GM12878 (cell line): Measurements from ENCODE around the gene TGFBR3. TPM values are rescaled to one million over a fixed set of nuclear protein-coding genes. Genes with fewer than 3 reads are reported as not detected.

Source experiments
- BHLHE40 ChIP-seq, 2 experiments: fragments of 450-650 bp in 1 of 2; IDR thresholded peaks; 2 replicates each; pipeline ENCODE4 v1.6.1; 2011 to 2017; ENCODE audit warnings: low read depth in 2 of 2, borderline replicate concordance in 1 of 2, improper control_type of control experiment in 1 of 2, low read length in 1 of 2, mild to moderate bottlenecking in 1 of 2
- CREB1 ChIP-seq: IDR thresholded peaks from 2 replicates; pipeline ENCODE4 v1.6.1; 2012; ENCODE audit warnings: low read depth, mild to moderate bottlenecking, inconsistent platforms
- CREM ChIP-seq: IDR thresholded peaks from 2 replicates; pipeline ENCODE4 v1.6.1; 2014; ENCODE audit warnings: antibody characterized with exemption, low read depth
- FOXM1 ChIP-seq: IDR thresholded peaks from 2 replicates; pipeline ENCODE4 v1.6.1; 2012; ENCODE audit warnings: low read depth, mild to moderate bottlenecking, inconsistent platforms, low read length, moderate library complexity
- IRF4 ChIP-seq: IDR thresholded peaks from 2 replicates; pipeline ENCODE4 v1.6.1; 2011; ENCODE audit warnings: low read depth, low read length
- MEF2A ChIP-seq: IDR thresholded peaks from 2 replicates; pipeline ENCODE4 v1.6.1; 2011; ENCODE audit warnings: low read depth, mild to moderate bottlenecking, low read length, moderate library complexity; ENCODE audit not compliant: insufficient read depth
- NFIC ChIP-seq: IDR thresholded peaks from 2 replicates; pipeline ENCODE4 v1.6.1; 2012; ENCODE audit warnings: low read depth, mild to moderate bottlenecking, inconsistent platforms, low read length, moderate library complexity
- PAX5 ChIP-seq: IDR thresholded peaks from 2 replicates; pipeline ENCODE4 v1.6.1; 2011; ENCODE audit warnings: low read depth, low read length, borderline replicate concordance
- PBX3 ChIP-seq: IDR thresholded peaks from 2 replicates; pipeline ENCODE4 v1.6.1; 2011; ENCODE audit warnings: mild to moderate bottlenecking, low read depth, low read length, moderate library complexity; ENCODE audit not compliant: insufficient replicate concordance
- PKNOX1 ChIP-seq: fragments of 450-650 bp; IDR thresholded peaks from 2 replicates; pipeline ENCODE4 v1.6.1; 2016; ENCODE audit warnings: mild to moderate bottlenecking
- SUZ12 ChIP-seq: fragments of 200-600 bp; sonication (generic); IDR thresholded peaks from one replicate; pipeline ENCODE4 v1.6.1; 2018; ENCODE audit warnings: antibody characterized with exemption, mild to moderate bottlenecking; ENCODE audit not compliant: unreplicated experiment
- polyA plus RNA-seq, 11 experiments: library from polyadenylated mRNA; depleted of rRNA in 4 of 11; unstranded in 6 of 11; stranded (reverse) in 5 of 11; fragments of >200 nt; fragmentation: Nextera tagmentation in 4 of 11; fragmentation: Illumina TruSeq in 1 of 11; extraction: Ambion mirVana in 4 of 11; extraction: Trizol in 1 of 11; gene quantifications; 1 replicate in 1 of 11; 2 replicates in 10 of 11; pipeline versions ENCODE4 v1.2.1 to v1.2.3, GENCODE V29; 2011 to 2016; ENCODE audit warnings: inconsistent platforms in 2 of 11, missing spikeins in 2 of 11, low read depth in 1 of 11
- total RNA-seq, 4 experiments: library from RNA; depleted of rRNA in 3 of 4; stranded (reverse); fragments of >200 nt in 3 of 4; fragmentation: Illumina TruSeq in 1 of 4; extraction: Trizol in 1 of 4; gene quantifications; 2 replicates each; pipeline versions ENCODE4 v1.2.1 to v1.2.3, GENCODE V29; 2013 to 2021

Gene TGFBR3
- total and polyA plus RNA-seq, 10 of the 15 experiments (the other 5 are each of a cell fraction or from before 2014, with no cell fraction given), result 2.7 to 16.5 (median 12.6) TPM

- TF ChIP-seq MEF2A, result 0 out of 2 replicates have a peak, but pooled peaks have one; percentile 18
- peak; percentile 78; the same call in 1 of the 2 replicates for TF ChIP-seq CREM
- no peak for TF ChIP-seq SUZ12
- TF ChIP-seq IRF4, result peak; percentile 31; the same call in 1 of the 2 replicates
- no peak for TF ChIP-seq BHLHE40 (IDR thresholded peaks at IDR 0.05; ENCODE audit: borderline replicate concordance in 1 of 2, low read depth in 2 of 2, low read length in 1 of 2)
- TF ChIP-seq PKNOX1, result peak; percentile 66; the same call in 1 of the 2 replicates
- TF ChIP-seq FOXM1, result peak; percentile 63; the same call in 1 of the 2 replicates
- TF ChIP-seq NFIC, result peak; percentile 86
- peak; percentile 55; the same call in 1 of the 2 replicates for TF ChIP-seq PAX5
- TF ChIP-seq CREB1, result peak; percentile 80
- peak; percentile 53 for TF ChIP-seq PBX3
Observed at GRCh38 chr1:91804546-91805023, 81.4 kb downstream of the TGFBR3 start (continued).
